C4-2B (cell line): Measurements from ENCODE around the gene ATP2C1.

ENCODE experiments used
- CTCF ChIP-seq: fragments of 450-650 bp; conservative IDR thresholded peaks from 2 replicates; pipeline ENCODE4 v1.5.1; 2017; ENCODE audit warnings: mild to moderate bottlenecking
- ZFX ChIP-seq: fragments of 450-650 bp; IDR thresholded peaks from 2 replicates; pipeline ENCODE4 v1.6.1; 2017

- no peak for TF ChIP-seq CTCF
- no peak for TF ChIP-seq ZFX
Observed at GRCh38 chr3:130991126-130991525, 97.2 kb downstream of the ATP2C1 start.
